BJ (cell line): Measurements from ENCODE around the gene SSBP3. TPM values are rescaled to one million over a fixed set of nuclear protein-coding genes. Genes with fewer than 3 reads are reported as not detected.
"Not testable (repeated sequence)": the region's sequence is repeated elsewhere in the genome, so short reads cannot be mapped to it uniquely, and the experiment has no call there.

Source experiments
- CTCF ChIA-PET: fragments of 350-600 bp; formaldehyde crosslinking; extraction: SDS; loops from one replicate; lab custom pipeline; 2021; ENCODE audit warnings: antibody characterized with exemption, inconsistent platforms; lab: Yijun Ruan, JAX
- POLR2A ChIA-PET: fragments of 300-600 bp; sonication (Branson Sonifier 250); formaldehyde crosslinking; extraction: SDS; loops from one replicate; lab custom pipeline; 2021; ENCODE audit warnings: antibody characterized with exemption; lab: Charles Lee
- DNase-seq: peaks from one replicate; pipeline ENCODE4 v3.0.0-alpha.2; 2011; ENCODE audit warnings: low read depth
- H3K27me3 ChIP-seq: 2 replicates; pipeline ENCODE4 v1.6.0; 2011; ENCODE audit warnings: low read length; ENCODE audit not compliant: control insufficient read depth, insufficient read depth
- H3K36me3 ChIP-seq: 2 replicates; pipeline ENCODE4 v1.5.1; 2011; ENCODE audit warnings: low read length; ENCODE audit not compliant: control insufficient read depth, insufficient read depth
- H3K4me3 ChIP-seq: 2 replicates; pipeline ENCODE4 v1.5.1; 2011; ENCODE audit warnings: low read depth, mild to moderate bottlenecking, control low read depth, low read length
- CTCF ChIP-seq: IDR thresholded peaks from 2 replicates; pipeline ENCODE4 v1.5.1; 2011; ENCODE audit warnings: low read depth, mild to moderate bottlenecking, control low read depth, inconsistent platforms, low read length, moderate library complexity; ENCODE audit not compliant: insufficient read depth
- polyA plus RNA-seq: library from polyadenylated mRNA; depleted of rRNA; stranded (reverse); fragments of >200 nt; gene quantifications from 2 replicates; pipeline ENCODE4 v1.2.3, GENCODE V29; 2011

The SSBP3 gene
- polyA plus RNA-seq, 1 experiment: 25.9 TPM

- CTCF ChIA-PET: interaction anchor here (0.9 kb wide), 1 partner anchor 61 kb away, joined by 3 read pairs; no protein-coding TSS in a partner anchor
- Histone ChIP-seq H3K4me3 (no peak overlapping the region), H3K27me3 (no peaks in the 10 kb centered on the region), H3K36me3 (no peaks in the 10 kb centered on the region)
- TF ChIP-seq CTCF: no peak
- no peak for DNase-seq
- POLR2A ChIA-PET: no interaction called here
Measured at GRCh38 chr1:54428837-54429518, 22.8 kb upstream of the SSBP3 start.

GRCh38 chr1:54425152-54425584 lies 19.0 kb upstream of the SSBP3 start:
- Histone ChIP-seq H3K27me3 (no peaks in the 10 kb centered on the region), H3K36me3 (no peaks in the 10 kb centered on the region), H3K4me3 (no peak overlapping the region)
- no peak for DNase-seq
- TF ChIP-seq CTCF: peak; percentile 17; the same call in 1 of the 2 replicates
- POLR2A ChIA-PET: no interaction called here
- CTCF ChIA-PET: interaction anchor here (0.7 to 1.1 kb wide), 2 partner anchors 307 to 349 kb away, joined by 3 to 4 read pairs; no protein-coding TSS in a partner anchor

- no peak overlapping the region for H3K4me3 ChIP-seq
- DNase-seq: no peak
- POLR2A ChIA-PET: interaction anchor here (0.6 kb wide), 1 partner anchor 249 kb away, joined by 6 read pairs; no protein-coding TSS in a partner anchor
- TF ChIP-seq CTCF: no peak
- CTCF ChIA-PET: interaction anchor here (0.6 to 1.5 kb wide), 4 partner anchors 152 to 356 kb away, joined by 3 read pairs; no protein-coding TSS in a partner anchor
- no peaks in the 10 kb centered on the region for H3K36me3 ChIP-seq
- H3K27me3 ChIP-seq: no peaks in the 10 kb centered on the region
Measured at GRCh38 chr1:54424398-54424797, 18.2 kb upstream of the SSBP3 start.

DNA sequence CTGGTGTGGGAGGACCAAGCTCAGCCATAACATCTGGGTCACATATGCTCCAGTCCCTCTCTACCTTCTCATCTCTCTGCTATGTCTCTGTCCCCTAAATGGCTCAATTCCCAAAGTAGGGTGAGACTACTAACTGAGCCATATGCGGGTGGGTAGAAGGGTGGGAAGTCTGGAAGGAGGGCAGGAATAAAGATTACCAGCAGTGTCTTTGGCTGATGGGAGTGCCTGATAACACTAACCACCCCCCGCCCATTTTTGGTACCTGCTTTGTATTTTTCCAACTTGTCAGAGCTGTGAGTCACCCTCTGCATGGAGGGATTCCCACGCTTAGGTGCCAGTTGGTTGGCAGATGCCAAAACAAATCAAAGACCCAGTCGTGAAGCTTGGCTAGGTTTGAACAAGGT lies 14.9 kb upstream of the SSBP3 start:
- Histone ChIP-seq H3K27me3 (no peaks in the 10 kb centered on the region), H3K4me3 (no peak overlapping the region), H3K36me3 (no peaks in the 10 kb centered on the region)
- CTCF ChIA-PET: no interaction called here
- no peak for DNase-seq
- POLR2A ChIA-PET: no interaction called here
- no peak for TF ChIP-seq CTCF

DNA sequence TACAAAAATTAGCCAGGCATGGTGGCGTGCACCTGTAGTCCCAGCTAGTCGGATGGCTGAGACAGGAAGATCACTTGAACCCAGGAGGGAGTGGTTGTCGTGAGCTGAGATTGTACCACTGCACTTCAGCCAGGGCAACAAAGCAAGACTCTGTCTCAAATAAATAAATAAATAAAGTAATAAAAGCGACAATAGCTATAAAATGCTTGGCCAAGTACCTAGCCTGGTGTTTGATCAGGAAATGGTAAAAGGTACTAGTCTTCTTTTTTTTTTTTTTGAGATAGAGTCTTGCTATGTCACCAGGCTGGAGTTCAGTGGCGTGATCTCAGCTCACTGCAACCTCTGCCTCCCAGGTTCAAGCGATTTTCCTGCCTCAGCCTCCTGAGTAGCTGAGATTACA lies 12.4 kb upstream of the SSBP3 start:
- POLR2A ChIA-PET: interaction anchor here (0.6 kb wide), 1 partner anchor 529 kb away, joined by 7 read pairs; the partner anchor contains the start of gene YIPF1
- H3K4me3 ChIP-seq, CTCF ChIA-PET, H3K36me3 ChIP-seq, H3K27me3 ChIP-seq, DNase-seq: not testable (repeated sequence)

- ChIA-PET POLR2A (no interaction called here), CTCF (interaction anchor here (1.3 kb wide), 1 partner anchor 68 kb away, joined by 6 read pairs; no protein-coding TSS in a partner anchor)
Measured at GRCh38 chr1:54417123-54417522, 10.9 kb upstream of the SSBP3 start.

More at GRCh38 chr1:54417123-54417522, 10.9 kb upstream of the SSBP3 start:
- Histone ChIP-seq H3K27me3 (peaks cover 1% of the 10 kb centered on the region; the same call in 1 of the 2 replicates), H3K36me3 (no peaks in the 10 kb centered on the region), H3K4me3 (no peak overlapping the region)
- no peak for TF ChIP-seq CTCF
- DNase-seq: no peak
